HG02642 (cell line): Measurements from ENCODE around the gene ELMO1.

Experiments
- ATAC-seq: cut with Tn5 transposase; IDR thresholded peaks from one replicate; pipeline ENCODE4 v1.9.1; 2021; ENCODE audit warnings: mild to moderate bottlenecking; ENCODE audit not compliant: unreplicated experiment, poor library complexity

The ELMO1 gene

GRCh38 chr7:37208528-37208927, 240.1 kb downstream of the ELMO1 start:
- ATAC-seq: peak; percentile 67

- ATAC-seq: no peak
Measured at GRCh38 chr7:37206192-37206591, 242.5 kb downstream of the ELMO1 start.

- ATAC-seq: no peak
Measured at GRCh38 chr7:37205451-37205850, 243.2 kb downstream of the ELMO1 start.

- peak; percentile 16 for ATAC-seq
Measured at GRCh38 chr7:37201876-37202198, 246.8 kb downstream of the ELMO1 start.

- peak; percentile 61 for ATAC-seq
Measured at GRCh38 chr7:37201003-37201875, 247.4 kb downstream of the ELMO1 start.

- peak; percentile 53 for ATAC-seq
Measured at GRCh38 chr7:37198906-37199485, 249.7 kb downstream of the ELMO1 start.

- no peak for ATAC-seq
Measured at GRCh38 chr7:37198041-37198905, 250.4 kb downstream of the ELMO1 start.

- no peak for ATAC-seq
Measured at GRCh38 chr7:37197108-37197507, 251.6 kb downstream of the ELMO1 start.

GRCh38 chr7:37196676-37197075, 252.0 kb downstream of the ELMO1 start:
- no peak for ATAC-seq

GRCh38 chr7:37195388-37195787, 253.3 kb downstream of the ELMO1 start:
- ATAC-seq: no peak

GRCh38 chr7:37194943-37195342, 253.7 kb downstream of the ELMO1 start:
- ATAC-seq: no peak

- ATAC-seq: no peak
Measured at GRCh38 chr7:37193775-37194135, 254.9 kb downstream of the ELMO1 start.

- no peak for ATAC-seq
Measured at GRCh38 chr7:37193087-37193774, 255.4 kb downstream of the ELMO1 start.

GRCh38 chr7:37191797-37192196, 256.9 kb downstream of the ELMO1 start:
- no peak for ATAC-seq

GRCh38 chr7:37187179-37187578, 261.5 kb downstream of the ELMO1 start:
- no peak for ATAC-seq

- ATAC-seq: no peak
Measured at GRCh38 chr7:37186753-37187152, 261.9 kb downstream of the ELMO1 start.

- ATAC-seq: no peak
Measured at GRCh38 chr7:37181550-37181932, 267.1 kb downstream of the ELMO1 start.

GRCh38 chr7:37180828-37181549, 267.7 kb downstream of the ELMO1 start:
- no peak for ATAC-seq

- no peak for ATAC-seq
Measured at GRCh38 chr7:37176079-37176478, 272.6 kb downstream of the ELMO1 start.

- no peak for ATAC-seq
Measured at GRCh38 chr7:37174460-37174859, 274.2 kb downstream of the ELMO1 start.
